Type B pancreatic cell (in vitro differentiated cells): ENCODE measurements around the gene CNTNAP2. TPM values are rescaled to one million over a fixed set of nuclear protein-coding genes. Genes with fewer than 3 reads are reported as not detected.

Source experiments
- DNase-seq: peaks from one replicate; pipeline ENCODE4 v3.0.0; 2021; ENCODE audit warnings: mixed read lengths; ENCODE audit not compliant: unreplicated experiment; ENCODE audit errors: extremely low spot score
- H3K27ac Mint-ChIP-seq: 2 replicates; pipeline ENCODE4 v1.8.0; 2021; ENCODE audit warnings: mild to moderate bottlenecking, mixed read lengths
- H3K27me3 Mint-ChIP-seq: 2 replicates; pipeline ENCODE4 v1.8.0; 2021; ENCODE audit warnings: mixed read lengths
- H3K36me3 Mint-ChIP-seq: 2 replicates; pipeline ENCODE4 v1.8.0; 2021; ENCODE audit warnings: mixed read lengths
- H3K4me1 Mint-ChIP-seq: one replicate; pipeline ENCODE4 v1.8.0; 2021; ENCODE audit warnings: mixed read lengths; ENCODE audit not compliant: unreplicated experiment
- H3K4me3 Mint-ChIP-seq: 2 replicates; pipeline ENCODE4 v1.8.0; 2021; ENCODE audit warnings: mild to moderate bottlenecking, mixed read lengths
- H3K9me3 Mint-ChIP-seq: 2 replicates; pipeline ENCODE4 v1.8.0; 2021; ENCODE audit warnings: mixed read lengths
- CTCF ChIP-seq: fragments of 200-600 bp; sonication (generic); conservative IDR thresholded peaks from 2 replicates; pipeline ENCODE4 v1.5.0; 2021; ENCODE audit warnings: antibody characterized with exemption, mild to moderate bottlenecking
- total RNA-seq: library from RNA; stranded (reverse); gene quantifications from 2 replicates; pipeline ENCODE4 v1.2.1, GENCODE V29; 2021; ENCODE audit warnings: low replicate concordance

The CNTNAP2 gene
- total RNA-seq, 1 donor from 2014 or later, result 26.8 TPM

DNA sequence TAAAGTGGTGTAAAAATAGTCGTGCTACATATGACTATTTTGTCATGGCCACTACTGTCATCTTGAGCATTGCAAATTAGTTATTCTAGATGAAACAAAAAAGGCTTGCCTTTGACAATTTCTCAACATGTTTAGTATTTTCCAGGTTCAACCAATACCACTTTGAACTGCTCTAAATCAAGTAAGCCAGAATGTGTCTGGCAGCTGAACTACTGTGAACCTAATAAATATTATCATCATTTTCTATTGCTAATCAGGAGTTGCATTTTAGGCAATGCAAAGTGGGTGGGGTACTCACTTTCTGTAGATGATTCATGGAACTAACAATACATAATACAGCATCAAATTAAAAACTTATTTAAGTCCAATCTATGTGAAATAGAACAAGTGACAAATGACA, 877.2 kb downstream of the CNTNAP2 start:
- no peaks in the 10 kb centered on the region for H3K27me3 Mint-ChIP-seq
- H3K27ac Mint-ChIP-seq, result no peak overlapping the region
- H3K4me3 Mint-ChIP-seq, result no peak overlapping the region
- DNase-seq, result no peak
- H3K9me3 Mint-ChIP-seq, result no peaks in the 10 kb centered on the region
- H3K4me1 Mint-ChIP-seq, result no peaks in the 10 kb centered on the region
- H3K36me3 Mint-ChIP-seq, result no peaks in the 10 kb centered on the region
- TF ChIP-seq CTCF, result no peak

DNA sequence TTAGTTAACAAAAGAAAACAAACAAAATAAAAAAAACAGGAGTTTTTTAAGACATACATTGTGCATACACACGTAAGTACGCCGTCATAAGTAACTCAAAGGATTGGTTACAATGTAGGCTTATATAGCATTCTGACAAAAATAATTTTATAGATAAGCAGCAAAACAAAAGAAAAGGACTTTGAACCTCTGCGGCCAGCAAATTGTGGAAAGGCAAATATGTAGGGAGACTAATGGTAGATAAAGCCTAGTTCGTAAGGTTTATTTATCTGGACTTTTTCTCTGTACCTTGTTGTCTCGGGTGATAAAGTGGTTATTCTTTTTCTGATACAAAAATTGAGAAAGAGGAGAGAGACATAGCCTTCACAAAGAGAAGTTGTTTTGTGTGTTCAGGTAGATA, 891.9 kb downstream of the CNTNAP2 start:
- DNase-seq, result no peak
- TF ChIP-seq CTCF, result no peak
- H3K36me3 Mint-ChIP-seq, result no peaks in the 10 kb centered on the region
- no peaks in the 10 kb centered on the region for H3K9me3 Mint-ChIP-seq
- H3K27ac Mint-ChIP-seq, result no peak overlapping the region
- no peak overlapping the region for H3K4me3 Mint-ChIP-seq
- no peaks in the 10 kb centered on the region for H3K27me3 Mint-ChIP-seq
- H3K4me1 Mint-ChIP-seq, result no peaks in the 10 kb centered on the region

DNA sequence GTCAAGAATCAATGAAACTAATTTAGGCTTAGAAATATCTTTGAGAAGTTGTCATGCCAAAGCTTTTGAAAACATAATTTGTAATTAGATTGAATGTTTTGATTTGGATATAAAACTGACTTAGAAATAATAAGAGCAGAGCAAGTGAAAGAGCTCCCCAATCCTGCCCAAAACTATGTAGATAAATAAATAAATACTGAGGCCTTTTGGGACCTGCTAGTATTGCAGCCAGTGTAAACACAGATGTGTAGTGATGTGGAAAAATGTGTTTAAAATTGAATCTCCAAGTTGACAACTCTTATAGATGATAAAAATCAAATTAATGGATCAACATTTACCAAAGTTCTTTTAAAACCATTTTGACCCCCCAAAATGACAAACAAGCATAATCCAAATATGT, 896.1 kb downstream of the CNTNAP2 start:
- no peak for TF ChIP-seq CTCF
- no peaks in the 10 kb centered on the region for H3K4me1 Mint-ChIP-seq
- DNase-seq, result no peak
- H3K27ac Mint-ChIP-seq, result no peak overlapping the region
- no peaks in the 10 kb centered on the region for H3K9me3 Mint-ChIP-seq
- H3K36me3 Mint-ChIP-seq, result no peaks in the 10 kb centered on the region
- H3K27me3 Mint-ChIP-seq, result no peaks in the 10 kb centered on the region
- no peak overlapping the region for H3K4me3 Mint-ChIP-seq

DNA sequence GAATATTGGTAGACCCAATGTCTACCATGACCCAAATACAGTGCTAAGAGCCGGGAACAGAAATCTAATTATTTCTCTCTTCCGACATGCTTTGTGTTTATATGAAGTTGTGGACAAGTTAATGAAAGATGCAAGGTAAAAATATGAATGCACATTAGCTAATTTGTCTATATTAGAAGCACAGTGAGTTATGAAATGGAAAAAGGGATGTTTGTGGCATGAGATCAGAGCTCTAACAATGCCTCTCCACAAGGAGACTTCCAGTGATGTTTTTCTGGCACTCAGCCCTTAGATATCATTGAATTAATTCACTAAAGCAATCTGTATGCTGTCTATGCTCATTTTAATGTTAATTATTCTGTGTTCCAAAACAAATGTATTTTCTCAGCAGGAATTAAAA, 897.2 kb downstream of the CNTNAP2 start:
- Mint-ChIP-seq H3K4me1 (no peaks in the 10 kb centered on the region), H3K4me3 (no peak overlapping the region), H3K9me3 (no peaks in the 10 kb centered on the region), H3K36me3 (no peaks in the 10 kb centered on the region), H3K27ac (no peak overlapping the region), H3K27me3 (no peaks in the 10 kb centered on the region)
- DNase-seq, result no peak
- no peak for TF ChIP-seq CTCF

- Mint-ChIP-seq H3K27ac (no peak overlapping the region), H3K27me3 (no peaks in the 10 kb centered on the region)
These were observed 897.8 kb downstream of the CNTNAP2 start for GRCh38 chr7:147014286-147014955.

More at GRCh38 chr7:147014286-147014955, 897.8 kb downstream of the CNTNAP2 start:
- no peaks in the 10 kb centered on the region for H3K36me3 Mint-ChIP-seq
- no peak overlapping the region for H3K4me3 Mint-ChIP-seq
- DNase-seq, result no peak
- no peaks in the 10 kb centered on the region for H3K9me3 Mint-ChIP-seq
- no peaks in the 10 kb centered on the region for H3K4me1 Mint-ChIP-seq
- no peak for TF ChIP-seq CTCF
